Measurements from ENCODE around the gene RNF220. TPM values are rescaled to one million over a fixed set of nuclear protein-coding genes. Genes with fewer than 3 reads are reported as not detected.

The RNF220 gene
- total RNA-seq, 4 donors from 2014 or later: 54.2 to 94.0 (median 88.8) TPM

DNA sequence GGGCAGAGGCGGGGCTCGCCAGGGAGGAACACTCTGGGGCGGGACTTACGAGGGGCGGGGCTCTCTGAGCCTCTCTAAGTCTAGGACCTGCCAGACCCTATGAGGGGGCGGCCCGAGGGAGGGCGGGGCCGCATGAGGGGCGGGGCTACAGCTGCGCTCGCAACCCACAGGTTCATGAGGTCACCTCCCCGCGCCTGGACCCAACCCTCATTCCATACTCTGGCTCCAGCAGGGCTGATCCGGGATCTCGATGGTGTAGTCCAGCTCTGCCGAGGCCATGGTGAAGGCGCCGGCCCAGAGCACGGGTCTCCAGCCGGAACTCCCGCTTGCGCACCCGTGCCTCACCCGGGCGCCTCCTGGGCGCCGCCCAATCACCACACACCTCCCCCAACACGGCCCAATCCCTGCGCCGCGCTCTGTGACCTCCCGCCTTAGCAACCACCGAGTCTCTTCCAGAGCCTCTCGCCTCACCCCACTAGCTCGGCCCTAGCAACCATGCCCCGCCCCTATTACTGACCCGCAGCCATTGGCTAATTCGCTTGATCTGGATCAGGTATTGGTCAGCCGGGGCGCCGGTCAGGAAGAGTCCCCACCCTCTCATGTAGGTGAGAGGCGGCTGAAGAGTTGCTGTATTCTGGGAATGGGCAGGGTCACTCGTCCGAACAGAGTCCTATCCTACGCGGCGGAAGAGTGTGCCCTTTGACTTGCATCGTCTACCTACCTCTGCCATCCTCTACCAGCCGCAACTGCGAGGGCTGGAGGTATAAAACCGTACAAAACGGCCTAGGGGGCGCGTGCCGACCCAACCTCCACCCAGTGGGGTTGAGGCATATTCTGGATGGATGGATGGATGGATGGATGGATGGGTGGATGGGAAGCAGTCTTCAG lies 269.3 kb downstream of the RNF220 start, which contains the start of the genes ARMH1 and TMEM53:
Gene ARMH1 (plus strand): TSS at position 602 of the 888 bp plus-strand sequence. CDS start 14,984 bp downstream, outside the sequence.
Gene TMEM53 (minus strand): TSS at position 369 of the 888 bp plus-strand sequence. CDS start 90 bp downstream, at position 279.
- ATAC-seq (ENCODE audit: low FRiP score): peak; percentile 99
- peak; percentile 97 for DNase-seq (ENCODE audit: low spot score)
- TF ChIP-seq, protein P1, sequence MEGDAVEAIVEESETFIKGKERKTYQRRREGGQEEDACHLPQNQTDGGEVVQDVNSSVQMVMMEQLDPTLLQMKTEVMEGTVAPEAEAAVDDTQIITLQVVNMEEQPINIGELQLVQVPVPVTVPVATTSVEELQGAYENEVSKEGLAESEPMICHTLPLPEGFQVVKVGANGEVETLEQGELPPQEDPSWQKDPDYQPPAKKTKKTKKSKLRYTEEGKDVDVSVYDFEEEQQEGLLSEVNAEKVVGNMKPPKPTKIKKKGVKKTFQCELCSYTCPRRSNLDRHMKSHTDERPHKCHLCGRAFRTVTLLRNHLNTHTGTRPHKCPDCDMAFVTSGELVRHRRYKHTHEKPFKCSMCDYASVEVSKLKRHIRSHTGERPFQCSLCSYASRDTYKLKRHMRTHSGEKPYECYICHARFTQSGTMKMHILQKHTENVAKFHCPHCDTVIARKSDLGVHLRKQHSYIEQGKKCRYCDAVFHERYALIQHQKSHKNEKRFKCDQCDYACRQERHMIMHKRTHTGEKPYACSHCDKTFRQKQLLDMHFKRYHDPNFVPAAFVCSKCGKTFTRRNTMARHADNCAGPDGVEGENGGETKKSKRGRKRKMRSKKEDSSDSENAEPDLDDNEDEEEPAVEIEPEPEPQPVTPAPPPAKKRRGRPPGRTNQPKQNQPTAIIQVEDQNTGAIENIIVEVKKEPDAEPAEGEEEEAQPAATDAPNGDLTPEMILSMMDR (IDR thresholded peaks at IDR 0.05): no peak

DNA sequence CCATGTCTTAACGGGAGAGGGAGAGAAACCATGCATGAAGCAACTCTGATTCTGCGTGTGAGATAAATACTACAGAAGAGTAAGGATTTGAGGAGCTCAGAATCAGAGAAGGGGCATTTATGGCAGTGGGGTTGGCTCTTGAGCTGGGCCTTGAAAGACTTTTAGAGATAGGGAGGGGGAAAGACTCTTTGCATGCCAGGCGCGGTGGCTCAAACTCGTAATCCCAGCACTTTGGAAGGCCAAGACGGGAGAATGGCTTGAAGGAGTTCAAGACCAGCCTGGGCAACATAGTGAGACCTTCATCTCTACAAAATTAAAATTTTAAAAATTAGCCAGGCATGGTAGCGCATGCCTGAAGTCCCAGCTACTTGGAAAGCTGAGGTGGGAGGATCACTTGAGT lies 270.1 kb downstream of the RNF220 start:
- TF ChIP-seq, protein P1 (IDR thresholded peaks at IDR 0.05): no peak
- ATAC-seq (ENCODE audit: low FRiP score): no peak
- DNase-seq (ENCODE audit: low spot score): no peak

DNA sequence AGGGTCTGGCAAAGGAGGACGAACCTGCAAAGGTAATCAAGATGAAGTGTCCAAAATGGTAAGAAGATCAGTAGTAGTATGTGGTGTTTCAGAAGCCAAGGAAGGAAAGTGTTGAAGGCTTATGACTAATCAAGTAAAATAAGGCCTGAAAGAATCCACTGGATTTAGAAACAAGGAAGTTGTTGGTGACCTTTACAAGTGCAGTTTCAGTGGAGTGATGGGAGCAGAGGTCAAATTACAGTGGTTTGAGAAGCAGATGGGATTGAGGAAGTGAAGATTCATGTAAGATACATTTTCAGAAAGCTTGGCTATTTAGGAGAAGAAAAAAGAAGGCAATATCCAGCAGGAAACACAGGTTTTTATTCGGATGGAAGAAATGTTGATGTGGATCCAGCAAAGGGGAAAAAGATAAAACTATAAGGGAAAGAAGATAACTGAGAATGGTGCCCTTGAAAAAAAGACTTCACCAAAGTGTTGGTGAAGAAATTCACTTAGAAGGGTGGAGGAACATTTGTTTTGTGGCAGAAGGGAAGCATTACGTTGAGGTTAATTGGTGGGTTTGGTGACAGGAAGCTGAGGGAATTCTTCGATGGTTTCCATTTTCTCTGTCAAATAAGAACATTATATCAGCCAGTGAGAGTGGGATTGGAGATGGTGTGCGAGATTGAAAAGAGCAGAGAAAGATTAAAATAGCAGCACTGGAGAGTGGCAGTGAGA lies 271.6 kb downstream of the RNF220 start:
- ATAC-seq (ENCODE audit: low FRiP score): no peak
- TF ChIP-seq, protein P1 (IDR thresholded peaks at IDR 0.05): no peak

DNA sequence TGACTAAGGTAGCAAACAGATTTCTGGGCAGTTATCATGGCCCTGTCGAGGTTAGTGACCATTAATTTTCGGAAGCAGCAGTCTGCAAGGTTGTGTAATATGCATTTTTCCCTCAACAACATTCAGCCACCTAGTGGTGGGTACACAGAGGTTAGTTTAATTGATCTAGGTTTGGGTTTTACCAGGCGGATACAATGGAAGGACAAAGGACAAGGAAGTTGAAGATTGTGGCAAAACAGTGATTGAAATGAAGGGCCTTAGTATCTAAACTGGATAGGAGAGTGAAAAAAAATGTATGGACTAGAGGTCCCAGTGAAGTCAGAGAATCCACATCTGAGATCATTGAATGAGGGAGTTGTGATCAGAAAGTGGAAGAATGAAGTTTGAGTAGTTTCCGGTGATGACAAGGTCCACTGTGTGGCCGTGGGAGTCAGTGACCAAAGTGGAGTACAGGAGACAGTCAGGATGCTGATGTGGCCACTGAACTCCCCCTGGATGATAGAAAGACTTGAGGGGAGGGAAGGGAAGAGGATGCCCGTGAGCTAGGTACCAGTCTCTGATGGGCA lies 272.2 kb downstream of the RNF220 start:
- DNase-seq (ENCODE audit: low spot score): no peak
- ATAC-seq (ENCODE audit: low FRiP score): no peak
- TF ChIP-seq, protein P1 (IDR thresholded peaks at IDR 0.05): no peak

More for the DNA sequence above, 271.6 kb downstream of the RNF220 start:
- DNase-seq (ENCODE audit: low spot score): no peak

DNA sequence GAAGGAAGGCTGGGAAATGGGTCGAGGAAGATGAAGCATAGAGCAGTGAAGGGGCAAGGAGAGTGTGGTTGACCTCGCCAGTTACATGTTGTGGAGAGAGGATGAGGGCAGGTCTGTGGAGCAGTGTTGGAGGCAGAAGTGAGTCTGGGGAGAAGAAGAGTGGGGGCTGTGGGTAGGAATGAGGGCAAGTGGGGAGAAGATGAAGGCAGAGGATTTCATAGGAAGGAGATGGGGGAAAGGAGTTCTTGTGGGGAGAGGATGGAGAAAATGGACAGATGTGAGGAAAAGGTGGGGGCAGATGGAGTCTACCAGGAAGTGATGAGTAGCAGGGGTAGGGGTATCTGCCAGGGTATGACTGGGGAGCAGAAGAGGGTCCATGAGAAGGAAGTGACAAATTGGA lies 273.1 kb downstream of the RNF220 start:
- TF ChIP-seq, protein P1 (IDR thresholded peaks at IDR 0.05): no peak
- DNase-seq (ENCODE audit: low spot score) (no peak), ATAC-seq (ENCODE audit: low FRiP score) (no peak)

DNA sequence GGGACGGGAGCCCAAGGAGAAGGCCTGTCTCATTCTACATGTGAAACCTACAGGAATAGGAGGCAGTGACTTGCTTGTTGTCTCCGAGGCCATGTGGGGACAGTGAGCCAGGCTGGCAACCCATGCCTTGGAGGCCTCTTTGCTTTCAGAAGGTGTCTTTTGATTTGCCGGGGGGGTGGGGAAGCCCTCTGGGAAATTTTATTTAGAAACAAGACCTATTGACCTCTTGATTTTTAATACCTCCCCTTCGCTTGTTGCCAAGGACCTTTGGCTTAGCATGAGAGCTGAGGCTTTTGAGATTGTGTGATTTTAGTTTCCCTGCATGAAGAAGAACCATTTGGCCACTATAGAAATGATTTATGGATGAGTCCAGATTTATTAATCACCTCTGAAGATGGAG lies 273.6 kb downstream of the RNF220 start:
- ATAC-seq (ENCODE audit: low FRiP score) (no peak), DNase-seq (ENCODE audit: low spot score) (no peak)
- TF ChIP-seq, protein P1 (IDR thresholded peaks at IDR 0.05): no peak

Data from omental fat pad (tissue), 4 donors.